Right lung (tissue), 10 donors: ENCODE data around the gene ZNF750. TPM values are rescaled to one million over a fixed set of nuclear protein-coding genes. Genes with fewer than 3 reads are reported as not detected.

Experiments used
- DNase-seq, 2 donors: peaks; one replicate each; pipeline ENCODE4 v3.0.0-alpha.2; 2013
- long read RNA-seq, 8 donors: transcript quantifications; one replicate each; lab custom pipeline, GENCODE V29; 2026
- polyA plus RNA-seq, 5 donors: library from polyadenylated mRNA; unstranded; fragments of 120-200 nt; gene quantifications; one replicate each; pipeline versions ENCODE4 v1.2.1 to v1.2.3, GENCODE V29; 2013; ENCODE audit warnings: inconsistent platforms in 1 of 5, low replicate concordance in 1 of 5; ENCODE audit not compliant: insufficient read length in 5 of 5, insufficient read depth in 1 of 5

ZNF750 gene
- polyA plus RNA-seq, result under 1 TPM; 0.34 to 0.73 (median 0.53) TPM
- long read RNA-seq, donor 1, partial matches to known transcripts, result 80 of 80 reads
- long read RNA-seq, donor 1, other reads (novel, unspliced or antisense), result 0 of 80 reads
- long read RNA-seq, donor 2, partial matches to known transcripts, result 53 of 53 reads
- long read RNA-seq, donor 2, other reads (novel, unspliced or antisense), result 0 of 53 reads
- long read RNA-seq, donor 3, result 0 reads
- long read RNA-seq, donor 4, partial matches to known transcripts, result 58 of 58 reads
- long read RNA-seq, donor 4, other reads (novel, unspliced or antisense), result 0 of 58 reads
- long read RNA-seq, donor 5, result 0 reads
- long read RNA-seq, donor 6, result 0 reads
- long read RNA-seq, donor 7, result 0 reads
- long read RNA-seq, donor 8, partial matches to known transcripts, result 14 of 14 reads
- long read RNA-seq, donor 8, other reads (novel, unspliced or antisense), result 0 of 14 reads

- DNase-seq, result no peak
These were observed at the start of gene ZNF750 for GRCh38 chr17:82839617-82840292. ZNF750 (minus strand) TSS chr17:82840022; CDS start chr17:82832454, 7,568 bp downstream.

- DNase-seq, result no peak
These were observed 49.0 kb upstream of the ZNF750 start for GRCh38 chr17:82888583-82889495.

GRCh38 chr17:82887255-82888164 is 47.7 kb upstream of the ZNF750 start:
- DNase-seq, result no peak

- DNase-seq, result no peak
These were observed 45.1 kb upstream of the ZNF750 start for GRCh38 chr17:82884970-82885353.

GRCh38 chr17:82884341-82884969 is 44.6 kb upstream of the ZNF750 start:
- DNase-seq, result no peak

GRCh38 chr17:82883419-82884031 is 43.7 kb upstream of the ZNF750 start:
- no peak for DNase-seq

- DNase-seq, result no peak
These were observed 43.0 kb upstream of the ZNF750 start for GRCh38 chr17:82882715-82883418.

GRCh38 chr17:82881900-82882714 is 42.3 kb upstream of the ZNF750 start:
- DNase-seq, result no peak

GRCh38 chr17:82881324-82881823 is 41.6 kb upstream of the ZNF750 start:
- no peak for DNase-seq

GRCh38 chr17:82880620-82881323 is 41.0 kb upstream of the ZNF750 start:
- no peak for DNase-seq

- DNase-seq, result no peak
These were observed 39.4 kb upstream of the ZNF750 start for GRCh38 chr17:82879241-82879640.

- no peak for DNase-seq
These were observed 38.7 kb upstream of the ZNF750 start for GRCh38 chr17:82878527-82878926.

- DNase-seq, result peak in 1 of 2 donors; percentile 77
These were observed 37.0 kb upstream of the ZNF750 start for GRCh38 chr17:82876602-82877379.

- no peak for DNase-seq
These were observed 36.3 kb upstream of the ZNF750 start for GRCh38 chr17:82876149-82876548.

- DNase-seq, result no peak
These were observed 35.6 kb upstream of the ZNF750 start for GRCh38 chr17:82875407-82875856.
